Nephron progenitor cell (in vitro differentiated cells): ENCODE results near the gene SSTR5.

Source experiments
- DNase-seq: peaks from one replicate; pipeline ENCODE4 v3.0.0; 2021
- H3K27ac Mint-ChIP-seq: 2 replicates; pipeline ENCODE4 v1.8.0; 2021; ENCODE audit warnings: mild to moderate bottlenecking, moderate library complexity, mixed read lengths
- H3K27me3 Mint-ChIP-seq: 2 replicates; pipeline ENCODE4 v1.8.0; 2021; ENCODE audit warnings: mild to moderate bottlenecking, low read depth, mixed read lengths; ENCODE audit not compliant: poor library complexity
- H3K36me3 Mint-ChIP-seq: 2 replicates; pipeline ENCODE4 v1.8.0; 2021; ENCODE audit warnings: low read depth, mixed read lengths
- H3K4me1 Mint-ChIP-seq: 2 replicates; pipeline ENCODE4 v1.8.0; 2021; ENCODE audit warnings: mixed read lengths
- H3K4me3 Mint-ChIP-seq: 2 replicates; pipeline ENCODE4 v1.8.0; 2021; ENCODE audit warnings: mild to moderate bottlenecking, moderate library complexity, mixed read lengths
- H3K9me3 Mint-ChIP-seq: 2 replicates; pipeline ENCODE4 v1.8.0; 2021; ENCODE audit warnings: mild to moderate bottlenecking, moderate library complexity, mixed read lengths
- CTCF ChIP-seq: fragments of 200-600 bp; sonication (generic); IDR thresholded peaks from 2 replicates; pipeline ENCODE4 v1.5.0; 2021; ENCODE audit warnings: antibody characterized with exemption

Gene SSTR5

GRCh38 chr16:1127101-1127500 is 54.6 kb downstream of the SSTR5 start:
- H3K36me3 Mint-ChIP-seq, result no peaks in the 10 kb centered on the region
- no peaks in the 10 kb centered on the region for H3K27me3 Mint-ChIP-seq
- no peak overlapping the region for H3K27ac Mint-ChIP-seq
- H3K4me1 Mint-ChIP-seq, result peaks cover 18% of the 10 kb centered on the region
- no peak for DNase-seq
- TF ChIP-seq CTCF, result no peak
- H3K9me3 Mint-ChIP-seq, result no peaks in the 10 kb centered on the region
- no peak overlapping the region for H3K4me3 Mint-ChIP-seq

DNA sequence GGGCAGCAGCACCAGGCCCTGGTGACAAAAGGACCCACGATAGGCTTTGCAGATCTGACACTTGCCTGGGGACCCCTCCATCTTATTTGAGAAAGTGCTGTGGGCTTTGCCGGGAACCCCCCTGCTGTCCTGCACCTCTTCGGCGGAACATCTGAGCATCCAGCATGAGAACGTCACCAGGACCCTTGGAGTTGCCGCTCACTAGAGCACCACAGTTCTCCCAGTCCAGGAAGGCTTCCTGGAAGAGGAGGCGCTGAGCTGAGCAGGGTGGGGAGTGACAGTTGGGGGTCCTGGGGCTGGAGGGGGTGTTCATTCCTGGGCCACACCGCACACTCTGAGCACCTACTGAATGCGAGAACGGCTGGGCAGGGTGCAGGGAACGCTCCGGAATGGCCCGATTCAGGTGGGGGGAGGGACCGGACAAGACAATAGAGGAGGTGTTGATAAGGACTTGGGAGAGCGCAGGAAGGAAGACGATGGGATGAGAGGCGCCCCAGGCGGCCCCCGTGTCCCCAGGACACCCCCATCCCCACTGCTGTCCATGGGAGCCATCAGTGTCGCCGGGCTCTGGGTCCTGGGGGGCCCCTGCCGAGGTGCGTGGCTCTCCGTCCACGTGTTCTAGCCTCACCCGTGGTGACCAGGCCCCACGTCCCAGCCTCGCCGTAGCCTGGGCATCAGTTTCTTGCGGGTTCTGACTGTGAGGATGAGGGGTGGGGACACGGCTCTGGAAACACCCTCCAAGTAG is 55.6 kb downstream of the SSTR5 start:
- Mint-ChIP-seq H3K27ac (no peak overlapping the region), H3K27me3 (no peaks in the 10 kb centered on the region), H3K36me3 (no peaks in the 10 kb centered on the region), H3K4me1 (peaks cover 16% of the 10 kb centered on the region), H3K9me3 (no peaks in the 10 kb centered on the region), H3K4me3 (no peak overlapping the region)
- no peak for TF ChIP-seq CTCF
- DNase-seq, result no peak

DNA sequence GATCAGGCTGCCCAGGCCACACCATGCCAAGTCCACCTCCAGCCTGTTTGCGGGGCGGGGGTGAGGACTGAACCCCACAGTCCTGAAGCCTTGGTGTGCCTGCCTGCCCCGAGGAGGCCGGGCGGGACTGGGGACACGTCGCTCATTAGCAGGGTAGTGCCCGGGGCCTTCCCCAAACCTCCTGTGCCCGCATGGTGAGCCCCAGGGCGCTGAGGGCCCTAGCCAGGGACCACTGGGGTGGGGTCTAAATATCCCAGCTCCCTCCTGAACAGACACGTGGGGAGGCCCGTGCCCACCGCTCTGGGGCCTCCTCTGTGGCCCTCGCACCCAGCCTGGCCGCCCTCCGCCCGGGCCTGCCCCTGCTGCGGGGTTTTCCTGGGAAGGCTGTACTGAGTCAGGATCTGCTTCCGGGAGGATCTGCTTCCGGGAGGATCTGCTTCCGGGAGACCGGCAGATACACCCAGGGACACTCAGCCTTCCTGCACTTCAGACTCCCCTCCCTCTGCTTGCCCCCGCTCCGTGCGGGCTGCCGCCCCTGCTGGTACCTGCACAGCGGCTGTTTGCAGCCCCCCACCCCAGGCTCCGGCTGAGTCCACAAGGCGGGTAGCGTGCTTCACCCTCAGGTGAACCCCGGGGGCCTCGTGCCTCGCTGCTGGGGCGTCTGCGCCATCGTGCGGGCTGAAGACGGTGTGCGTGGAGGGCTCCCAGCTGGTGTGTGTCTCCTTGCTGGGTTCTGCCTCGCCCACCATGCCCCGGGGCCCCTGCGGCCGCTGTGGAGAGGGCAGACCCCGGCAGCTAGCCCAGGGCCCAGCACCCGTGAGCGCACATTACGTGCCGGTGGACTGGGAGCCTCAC is 56.8 kb downstream of the SSTR5 start:
- Mint-ChIP-seq H3K27ac (no peak overlapping the region), H3K4me1 (peaks cover 12% of the 10 kb centered on the region)
- TF ChIP-seq CTCF, result no peak

GRCh38 chr16:1130382-1130781 is 57.8 kb downstream of the SSTR5 start:
- no peak for DNase-seq
- Mint-ChIP-seq H3K36me3 (no peaks in the 10 kb centered on the region), H3K4me3 (no peak overlapping the region), H3K27me3 (no peaks in the 10 kb centered on the region), H3K27ac (no peak overlapping the region), H3K9me3 (no peaks in the 10 kb centered on the region), H3K4me1 (peaks cover 12% of the 10 kb centered on the region)
- TF ChIP-seq CTCF, result no peak

More for the DNA sequence above, 56.8 kb downstream of the SSTR5 start:
- H3K36me3 Mint-ChIP-seq, result no peaks in the 10 kb centered on the region
- no peak overlapping the region for H3K4me3 Mint-ChIP-seq
- no peak for DNase-seq
- H3K27me3 Mint-ChIP-seq, result no peaks in the 10 kb centered on the region
- H3K9me3 Mint-ChIP-seq, result no peaks in the 10 kb centered on the region
